ENCODE results near the gene ADCY4. TPM values are rescaled to one million over a fixed set of nuclear protein-coding genes. Genes with fewer than 3 reads are reported as not detected.

The ADCY4 gene
- total and polyA plus RNA-seq, 2 of the 8 experiments (the other 6 are each of a cell fraction or from before 2014, with no cell fraction given) = 0.27 to 0.35 TPM

GRCh38 chr14:24364841-24365240 is 30.0 kb upstream of the ADCY4 start:
- H4K20me1 ChIP-seq (replicated peaks in 1 of 2; ENCODE audit: control insufficient read depth in 1 of 2, insufficient read depth in 2 of 2, low read length in 2 of 2) = no peaks in the 10 kb centered on the region
- CTCF ChIA-PET (ENCODE audit: partially characterized antibody) = interaction anchor here (0.8 to 2.3 kb wide), 24 partner anchors 9 to 77 kb away, joined by 3 to 94 read pairs (median 11); partner anchors contain the start of genes ADCY4, CBLN3, KHNYN and RIPK3
- no peak for FAIRE-seq
- TF ChIP-seq HDAC6 (IDR thresholded peaks at IDR 0.05; ENCODE audit: low read depth, low read length) (no peak), ATF2 (IDR thresholded peaks at IDR 0.05; ENCODE audit: low read length) (no peak), POLR2A (IDR thresholded peaks at IDR 0.05; ENCODE audit: control extremely low read depth in 1 of 2, low read depth in 2 of 2, low read length in 2 of 2) (no peak), BCL11A (IDR thresholded peaks at IDR 0.05; ENCODE audit: low read depth in 2 of 2, low read length in 2 of 2) (no peak), SIN3A (conservative IDR thresholded peaks at IDR 0.05 in 1 of 2, IDR thresholded peaks at IDR 0.05 in 1 of 2; ENCODE audit: low read depth in 1 of 2, low read length in 2 of 2) (no peak), CEBPB (IDR thresholded peaks at IDR 0.05; ENCODE audit: low read depth, low read length) (no peak), HDAC2 (IDR thresholded peaks at IDR 0.05; ENCODE audit: borderline replicate concordance in 1 of 2, low read depth in 2 of 2, low read length in 2 of 2) (no peak), RXRA (IDR thresholded peaks at IDR 0.05; ENCODE audit: insufficient read depth, low read depth, low read length) (no peak), SP1 (IDR thresholded peaks at IDR 0.05; ENCODE audit: low read depth, low read length) (no peak), EZH2 (IDR thresholded peaks at IDR 0.05; ENCODE audit: low read depth, low read length, severe bottlenecking) (no peak), PHF8 (conservative IDR thresholded peaks at IDR 0.05; ENCODE audit: low read depth, low read length) (no peak)

More at GRCh38 chr14:24364841-24365240, 30.0 kb upstream of the ADCY4 start:
- no peak overlapping the region for H3K4ac ChIP-seq (replicated peaks; ENCODE audit: insufficient read length, low read depth, low read length)
- POLR2A ChIA-PET (ENCODE audit: partially characterized antibody) = no interaction called here
- no peaks in the 10 kb centered on the region; the same call in 1 of the 2 replicates for H3K79me1 ChIP-seq (ENCODE audit: low read depth, low read length)
- H3K79me2 ChIP-seq (ENCODE audit: control insufficient read depth in 1 of 2, insufficient read depth in 2 of 2, low read length in 2 of 2) = no peaks in the 10 kb centered on the region
- H3K9me3 ChIP-seq (ENCODE audit: insufficient read depth in 2 of 2, low read depth in 1 of 2, low read length in 1 of 2) = no peaks in the 10 kb centered on the region
- peaks cover 16% of the 10 kb centered on the region for H3K23me2 ChIP-seq (ENCODE audit: low read depth, low read length)
- no peak overlapping the region for H4K5ac ChIP-seq (ENCODE audit: insufficient read length, low read depth, low read length)
- H3K4me3 ChIP-seq (ENCODE audit: extremely low read depth in 1 of 4, insufficient read depth in 2 of 4, low read depth in 3 of 4, low read length in 4 of 4) = no peak overlapping the region
- no peak overlapping the region for H3K23ac ChIP-seq (ENCODE audit: insufficient read length)
- no peak overlapping the region for H3K9ac ChIP-seq (replicated peaks in 1 of 4; ENCODE audit: extremely low read depth in 1 of 4, low read depth in 3 of 4, low read length in 3 of 4)
- H2BK12ac ChIP-seq (ENCODE audit: low read depth, low read length) = no peak overlapping the region
- no peak overlapping the region for H3K18ac ChIP-seq (ENCODE audit: extremely low read depth, low read length)
- no peak overlapping the region for H2BK15ac ChIP-seq (ENCODE audit: low read length)
- 90% methylated on average over 1 of the region's 1 CpG; no CpG with 5 or more reads in 1 of the 2 experiments for WGBS, 2 experiments (ENCODE audit: extremely low coverage in 1 of 2, insufficient coverage in 1 of 2, insufficient read length in 1 of 2, insufficient replicate concordance in 2 of 2, low coverage in 1 of 2, low lambda C conversion rate in 2 of 2, missing lambda C conversion rate in 1 of 2)
- H3K14ac ChIP-seq (ENCODE audit: insufficient read length) = no peak overlapping the region
- peaks cover 0 to 8% (median 2%) of the 10 kb centered on the region in 4 experiments; a peak in 4 of 7 replicates for H3K27me3 ChIP-seq (replicated peaks in 1 of 4; ENCODE audit: control insufficient read depth in 3 of 4, extremely low read depth in 1 of 4, insufficient read depth in 3 of 4, low read length in 3 of 4)
- no peak overlapping the region; a peak in 1 of 4 replicates for H3K4me2 ChIP-seq (ENCODE audit: insufficient read depth in 1 of 2, low read depth in 2 of 2, low read length in 2 of 2)
- H3K27ac ChIP-seq (ENCODE audit: low read depth, low read length) = no peak overlapping the region
- H4K91ac ChIP-seq (replicated peaks; ENCODE audit: insufficient read length, low read length) = no peak overlapping the region
- no peak overlapping the region for H3K56ac ChIP-seq (replicated peaks; ENCODE audit: insufficient read length, low read depth, low read length)
- H4K8ac ChIP-seq (ENCODE audit: extremely low read depth, insufficient read depth, low read length) = no peak overlapping the region
- H3K4me1 ChIP-seq (replicated peaks in 1 of 4; ENCODE audit: control insufficient read depth in 3 of 4, insufficient read depth in 4 of 4, low read length in 3 of 4) = peaks cover 0 to 10% (median 6%) of the 10 kb centered on the region in 4 experiments; a peak in 5 of 7 replicates
- H3K36me3 ChIP-seq (ENCODE audit: control insufficient read depth in 2 of 4, insufficient read depth in 4 of 4, low read length in 3 of 4) = no peaks in the 10 kb centered on the region
- H2BK5ac ChIP-seq (ENCODE audit: low read depth, low read length) = no peak overlapping the region
- H2BK120ac ChIP-seq (replicated peaks; ENCODE audit: low read depth, low read length) = no peak overlapping the region
- no peak overlapping the region for H2BK20ac ChIP-seq (ENCODE audit: low read length)
- H2AK5ac ChIP-seq (ENCODE audit: low read depth, low read length) = no peak overlapping the region
- H2AFZ ChIP-seq (ENCODE audit: low read length) = no peak overlapping the region
- DNase-seq (ENCODE audit: low read depth in 1 of 2, low spot score in 2 of 2) = no peak
